Activated T-helper 1 cell treated with anti-CD3 and anti-CD28 coated beads, Interleukin-2, amount 50 U/mL, for 16 hours (primary cell): ENCODE data around the gene MAP2.

Source experiments
- DNase-seq, 2 donors: peaks; one replicate each; pipeline ENCODE4 v3.0.0-alpha.2; 2020; ENCODE audit warnings: low read depth in 1 of 2, low spot score in 1 of 2

Gene MAP2

GRCh38 chr2:209424781-209425470 lies 1.1 kb downstream of the MAP2 start:
- DNase-seq: no peak

- DNase-seq: no peak
These were observed 1.7 kb downstream of the MAP2 start for GRCh38 chr2:209425471-209426071.

GRCh38 chr2:209426432-209426831 lies 2.6 kb downstream of the MAP2 start:
- no peak for DNase-seq

GRCh38 chr2:209431701-209432100 lies 7.9 kb downstream of the MAP2 start:
- DNase-seq: no peak

- no peak for DNase-seq
These were observed 17.7 kb downstream of the MAP2 start for GRCh38 chr2:209441541-209441940.

- DNase-seq: no peak
These were observed 19.1 kb downstream of the MAP2 start for GRCh38 chr2:209442939-209443338.

- no peak for DNase-seq
These were observed 21.6 kb downstream of the MAP2 start for GRCh38 chr2:209445485-209445884.

GRCh38 chr2:209451209-209451834 lies 27.5 kb downstream of the MAP2 start:
- DNase-seq: no peak

- no peak for DNase-seq
These were observed 32.6 kb downstream of the MAP2 start for GRCh38 chr2:209456489-209456888.

- no peak for DNase-seq
These were observed 34.4 kb downstream of the MAP2 start for GRCh38 chr2:209458008-209458979.

- no peak for DNase-seq
These were observed 35.5 kb downstream of the MAP2 start for GRCh38 chr2:209459359-209459758.

- DNase-seq: no peak
These were observed 36.4 kb downstream of the MAP2 start for GRCh38 chr2:209460151-209460761.

- DNase-seq: no peak
These were observed 39.4 kb downstream of the MAP2 start for GRCh38 chr2:209463226-209463625.

- DNase-seq: no peak
These were observed 40.0 kb downstream of the MAP2 start for GRCh38 chr2:209463835-209464234.

GRCh38 chr2:209468846-209469245 lies 45.0 kb downstream of the MAP2 start:
- no peak for DNase-seq

GRCh38 chr2:209469481-209469880 lies 45.6 kb downstream of the MAP2 start:
- DNase-seq: no peak

GRCh38 chr2:209470466-209470865 lies 46.6 kb downstream of the MAP2 start:
- DNase-seq: no peak

- no peak for DNase-seq
These were observed 47.2 kb downstream of the MAP2 start for GRCh38 chr2:209471037-209471436.

- DNase-seq: no peak
These were observed 48.4 kb downstream of the MAP2 start for GRCh38 chr2:209472112-209472832.

- DNase-seq: no peak
These were observed 49.0 kb downstream of the MAP2 start for GRCh38 chr2:209472871-209473270.
